Breast epithelium (tissue), 4 donors: ENCODE measurements around the gene TMEM117. TPM values are rescaled to one million over a fixed set of nuclear protein-coding genes. Genes with fewer than 3 reads are reported as not detected.
"Not testable (repeated sequence)": the region's sequence is repeated elsewhere in the genome, so short reads cannot be mapped to it uniquely, and the experiment has no call there.

Source experiments
- DNase-seq, 2 donors: peaks; one replicate each; pipeline ENCODE4 v3.0.0-alpha.2; 2019; ENCODE audit warnings: low spot score in 2 of 2
- H3K27ac ChIP-seq, 2 donors: fragments of 200-600 bp; sonication (generic) in 1 of 2; one replicate each; pipeline ENCODE4 v1.5.1; 2016 to 2019; ENCODE audit warnings: mild to moderate bottlenecking in 1 of 2
- H3K27me3 ChIP-seq, 2 donors: fragments of 200-600 bp; sonication (generic) in 1 of 2; one replicate each; pipeline versions ENCODE4 v1.5.1 to v1.6.0; 2017 to 2019; ENCODE audit warnings: control low read depth in 1 of 2, mild to moderate bottlenecking in 1 of 2
- H3K36me3 ChIP-seq: fragments of 200-600 bp; one replicate; pipeline ENCODE4 v1.5.1; 2019
- H3K4me1 ChIP-seq, 2 donors: fragments of 200-600 bp; sonication (generic); one replicate each; pipeline ENCODE4 v1.5.1; 2016 to 2019; ENCODE audit warnings: control low read depth in 1 of 2
- H3K4me3 ChIP-seq, 3 donors: fragments of 200-600 bp; sonication (generic); 1 replicate in 2 of 3; 2 replicates in 1 of 3; pipeline ENCODE4 v1.5.1; 2016 to 2019; ENCODE audit warnings: mild to moderate bottlenecking in 3 of 3, moderate library complexity in 2 of 3
- H3K9me3 ChIP-seq, 2 donors: fragments of 200-600 bp; sonication (generic) in 1 of 2; one replicate each; pipeline ENCODE4 v1.5.1; 2016 to 2019; ENCODE audit warnings: control low read depth in 1 of 2
- CTCF ChIP-seq, 3 donors: fragments of 450-650 bp; IDR thresholded peaks; one replicate each; pipeline ENCODE4 v1.5.1; 2016 to 2017; ENCODE audit warnings: antibody characterized with exemption in 3 of 3, mild to moderate bottlenecking in 3 of 3, moderate library complexity in 3 of 3
- POLR2A ChIP-seq: fragments of 450-650 bp; IDR thresholded peaks from one replicate; pipeline ENCODE4 v1.6.1; 2016; ENCODE audit warnings: antibody characterized with exemption, mild to moderate bottlenecking, moderate library complexity
- POLR2AphosphoS5 ChIP-seq, 3 donors: sonication (generic); formaldehyde crosslinking; IDR thresholded peaks; one replicate each; pipeline ENCODE4 v1.6.1; 2017; ENCODE audit warnings: antibody characterized with exemption in 3 of 3
- intact Hi-C: fragments of 100-400 bp; cut with DNase I; formaldehyde crosslinking; loops from one replicate; pipeline ENCODE4 v1.15.1; 2023; ENCODE audit warnings: low total_unique reads
- total RNA-seq, 3 donors: library from RNA; depleted of rRNA; stranded (reverse); fragments of >200 nt; gene quantifications; one replicate each; pipeline ENCODE4 v1.1.0, GENCODE V29; 2016

TMEM117 gene
- total RNA-seq, 3 donors from 2014 or later, result 6.1 to 17.1 (median 7.2) TPM

- no peak for DNase-seq
- H3K4me3 ChIP-seq, result no peak overlapping the region
- no peak overlapping the region for H3K27ac ChIP-seq
- intact Hi-C loops, result no loop called here
- H3K27me3 ChIP-seq, result no peaks in the 10 kb centered on the region
- no peaks in the 10 kb centered on the region for H3K36me3 ChIP-seq
- no peak for TF ChIP-seq POLR2A
- no peak for TF ChIP-seq CTCF (IDR thresholded peaks at IDR 0.05)
- no peak for TF ChIP-seq POLR2AphosphoS5 (IDR thresholded peaks at IDR 0.05)
- H3K4me1 ChIP-seq, result no peaks in the 10 kb centered on the region
- H3K9me3 ChIP-seq, result no peaks in the 10 kb centered on the region
These were observed 539.8 kb downstream of the TMEM117 start for GRCh38 chr12:44375694-44376093.

- TF ChIP-seq POLR2A (no peak), POLR2AphosphoS5 (IDR thresholded peaks at IDR 0.05) (no peak), CTCF (IDR thresholded peaks at IDR 0.05) (no peak)
- Histone ChIP-seq H3K4me1 (no peaks in the 10 kb centered on the region), H3K9me3 (no peaks in the 10 kb centered on the region), H3K36me3 (no peaks in the 10 kb centered on the region), H3K27ac (no peak overlapping the region), H3K4me3 (no peak overlapping the region), H3K27me3 (no peaks in the 10 kb centered on the region)
- intact Hi-C loops, result no loop called here
- DNase-seq, result no peak
These were observed 541.7 kb downstream of the TMEM117 start for GRCh38 chr12:44377443-44378187.

- H3K27ac ChIP-seq, H3K9me3 ChIP-seq, DNase-seq, intact Hi-C loops, H3K4me3 ChIP-seq, H3K36me3 ChIP-seq, H3K4me1 ChIP-seq, H3K27me3 ChIP-seq: not testable (repeated sequence)
These were observed 543.2 kb downstream of the TMEM117 start for GRCh38 chr12:44379113-44379512.

- Histone ChIP-seq H3K36me3 (no peaks in the 10 kb centered on the region), H3K4me3 (no peak overlapping the region), H3K27ac (no peak overlapping the region), H3K4me1 (no peaks in the 10 kb centered on the region), H3K9me3 (no peaks in the 10 kb centered on the region), H3K27me3 (no peaks in the 10 kb centered on the region)
- intact Hi-C loops, result no loop called here
- no peak for TF ChIP-seq POLR2A
- no peak for TF ChIP-seq CTCF (IDR thresholded peaks at IDR 0.05)
- no peak for TF ChIP-seq POLR2AphosphoS5 (IDR thresholded peaks at IDR 0.05)
- no peak for DNase-seq
These were observed 544.0 kb downstream of the TMEM117 start for GRCh38 chr12:44379831-44380230.

- no peak overlapping the region for H3K27ac ChIP-seq
- H3K27me3 ChIP-seq, result no peaks in the 10 kb centered on the region
- no peaks in the 10 kb centered on the region for H3K36me3 ChIP-seq
- TF ChIP-seq POLR2A (no peak), CTCF (IDR thresholded peaks at IDR 0.05) (no peak), POLR2AphosphoS5 (IDR thresholded peaks at IDR 0.05) (no peak)
- no peak overlapping the region for H3K4me3 ChIP-seq
- no peaks in the 10 kb centered on the region for H3K4me1 ChIP-seq
- intact Hi-C loops, result no loop called here
- DNase-seq, result no peak
- no peaks in the 10 kb centered on the region for H3K9me3 ChIP-seq
These were observed 545.0 kb downstream of the TMEM117 start for GRCh38 chr12:44380861-44381260.
